ENCODE data around the gene CLDN15. TPM values are rescaled to one million over a fixed set of nuclear protein-coding genes. Genes with fewer than 3 reads are reported as not detected.

The CLDN15 gene
- total RNA-seq, 3 donors from 2014 or later, result 14.6 to 23.7 (median 15.9) TPM

- ATAC-seq, result no peak
- Histone ChIP-seq H3K36me3 (ENCODE audit: low read depth) (no peaks in the 10 kb centered on the region), H3K4me3 (no peak overlapping the region), H3K4me1 (ENCODE audit: low read depth) (peaks cover 18% of the 10 kb centered on the region), H3K9me3 (no peaks in the 10 kb centered on the region)
- intact Hi-C loops (cut with DNase I, micrococcal nuclease), result no loop called here
- no peak for DNase-seq
- no peak for TF ChIP-seq CTCF (IDR thresholded peaks at IDR 0.05)
These were observed 14.1 kb downstream of the CLDN15 start for GRCh38 chr7:101223528-101223927.

GRCh38 chr7:101222275-101222830, 15.2 kb downstream of the CLDN15 start:
- H3K4me3 ChIP-seq, result no peak overlapping the region
- ATAC-seq, result no peak
- intact Hi-C loops (cut with DNase I, micrococcal nuclease), result no loop called here
- H3K9me3 ChIP-seq, result no peaks in the 10 kb centered on the region
- peaks cover 4% of the 10 kb centered on the region for H3K36me3 ChIP-seq (ENCODE audit: low read depth)
- no peak for TF ChIP-seq CTCF (IDR thresholded peaks at IDR 0.05)
- no peak for DNase-seq
- H3K4me1 ChIP-seq (ENCODE audit: low read depth), result peaks cover 18% of the 10 kb centered on the region

GRCh38 chr7:101220295-101220694, 17.3 kb downstream of the CLDN15 start:
- intact Hi-C loops (cut with DNase I, micrococcal nuclease), result no loop called here
- no peak for TF ChIP-seq CTCF (IDR thresholded peaks at IDR 0.05)
- no peak overlapping the region for H3K4me3 ChIP-seq

GRCh38 chr7:101218236-101219125, 19.1 kb downstream of the CLDN15 start:
- H3K4me1 ChIP-seq (ENCODE audit: low read depth), result peaks cover 25% of the 10 kb centered on the region
- H3K36me3 ChIP-seq (ENCODE audit: low read depth), result peaks cover 4% of the 10 kb centered on the region
- no peak for TF ChIP-seq CTCF (IDR thresholded peaks at IDR 0.05)
- H3K9me3 ChIP-seq, result no peaks in the 10 kb centered on the region
- peak overlapping the region; percentile 54 for H3K4me3 ChIP-seq
- intact Hi-C loops (cut with DNase I, micrococcal nuclease), result no loop called here
- peak in 1 of 3 donors; percentile 58 for DNase-seq
- ATAC-seq, result peak; percentile 42

More at GRCh38 chr7:101220295-101220694, 17.3 kb downstream of the CLDN15 start:
- ATAC-seq (no peak), DNase-seq (no peak)
- H3K9me3 ChIP-seq, result no peaks in the 10 kb centered on the region
- H3K36me3 ChIP-seq (ENCODE audit: low read depth), result peaks cover 4% of the 10 kb centered on the region
- peaks cover 25% of the 10 kb centered on the region for H3K4me1 ChIP-seq (ENCODE audit: low read depth)

GRCh38 chr7:101217388-101218235, 20.0 kb downstream of the CLDN15 start, which contains the start of the genes PLOD3 and ZNHIT1:
TSS of gene PLOD3 (minus strand) at chr7:101217581. CDS start at chr7:101217274, 307 bp downstream.
TSS of gene ZNHIT1 (plus strand) at chr7:101218165. CDS start at chr7:101218196, 31 bp downstream.
- Histone ChIP-seq H3K9me3 (no peaks in the 10 kb centered on the region), H3K4me3 (peak within 1 kb of the TSS; percentile 54), H3K4me1 (ENCODE audit: low read depth) (peaks cover 25% of the 10 kb centered on the region), H3K36me3 (ENCODE audit: low read depth) (peaks cover 4% of the 10 kb centered on the region)
- TF ChIP-seq CTCF (IDR thresholded peaks at IDR 0.05), result no peak
- intact Hi-C loops (cut with DNase I, micrococcal nuclease), result no loop called here
- peak; percentile 87 for ATAC-seq
- DNase-seq, result peak; percentile 95 to 99 (median 98)
